Spleen (tissue), 11 donors: ENCODE data around the gene CD302. TPM values are rescaled to one million over a fixed set of nuclear protein-coding genes. Genes with fewer than 3 reads are reported as not detected.

Experiments used
- DNase-seq: peaks from one replicate; pipeline ENCODE4 v3.0.0-alpha.2; 2020
- H3K27ac ChIP-seq, 8 donors: fragments of 200-600 bp; sonication (generic) in 7 of 8; 1 replicate in 4 of 8; 2 replicates in 4 of 8; pipeline versions ENCODE4 v1.5.0 to v1.8.0; 2016 to 2021; ENCODE audit warnings: inconsistent platforms in 4 of 8, mild to moderate bottlenecking in 4 of 8, moderate library complexity in 1 of 8
- H3K27me3 ChIP-seq, 7 donors: fragments of 200-600 bp; sonication (generic) in 6 of 7; replicated peaks in 1 of 7; 1 replicate in 4 of 7; 2 replicates in 3 of 7; pipeline versions ENCODE4 v1.5.0 to v1.8.0; 2016 to 2021; ENCODE audit warnings: inconsistent platforms in 3 of 7, mild to moderate bottlenecking in 1 of 7
- H3K36me3 ChIP-seq, 6 donors: fragments of 200-600 bp; sonication (generic) in 5 of 6; 1 replicate in 4 of 6; 2 replicates in 2 of 6; pipeline versions ENCODE4 v1.5.0 to v1.8.0; 2016 to 2021; ENCODE audit warnings: inconsistent platforms in 2 of 6
- H3K4me1 ChIP-seq, 6 donors: fragments of 200-600 bp; sonication (generic) in 5 of 6; 1 replicate in 3 of 6; 2 replicates in 3 of 6; pipeline versions ENCODE4 v1.5.0 to v1.8.0; 2016 to 2021; ENCODE audit warnings: inconsistent platforms in 3 of 6
- H3K4me3 ChIP-seq, 8 donors: fragments of 200-600 bp; sonication (generic) in 7 of 8; 1 replicate in 4 of 8; 2 replicates in 4 of 8; pipeline versions ENCODE4 v1.5.0 to v1.8.0; 2016 to 2021; ENCODE audit warnings: inconsistent platforms in 4 of 8, mild to moderate bottlenecking in 4 of 8, moderate library complexity in 2 of 8
- H3K9me3 ChIP-seq, 8 donors: fragments of 200-600 bp; sonication (generic) in 7 of 8; 1 replicate in 4 of 8; 2 replicates in 4 of 8; pipeline versions ENCODE4 v1.5.0 to v1.8.0; 2016 to 2021; ENCODE audit warnings: inconsistent platforms in 4 of 8
- POLR2A ChIP-seq, 3 donors: fragments of 450-650 bp; IDR thresholded peaks; one replicate each; pipeline ENCODE4 v1.5.1; 2017; ENCODE audit warnings: antibody characterized with exemption in 3 of 3, mild to moderate bottlenecking in 1 of 3
- POLR2AphosphoS5 ChIP-seq, 3 donors: sonication (generic); formaldehyde crosslinking; IDR thresholded peaks; one replicate each; pipeline ENCODE4 v1.5.1; 2017; ENCODE audit warnings: antibody characterized with exemption in 3 of 3
- WGBS, 5 donors: extraction: QIAGEN DNeasy Blood & Tissue Kit in 3 of 5; methylation state at CpG; one replicate each; pipeline versions ENCODE4 v1.1.5 to v1.1.7; 2013 to 2018; 5-methylcytosine and 5-hydroxymethylcytosine counted together
- intact Hi-C: fragments of 100-400 bp; cut with DNase I; formaldehyde crosslinking; loops from one replicate; pipeline ENCODE4 v1.15.0; 2023; ENCODE audit warnings: low total_unique reads
- polyA plus RNA-seq, 3 donors: library from polyadenylated mRNA; stranded (reverse); fragments of 200-250 nt; gene quantifications; one replicate each; pipeline ENCODE4 v1.2.1, GENCODE V29; 2013
- total RNA-seq, 7 donors: library from RNA; depleted of rRNA in 3 of 7; stranded (reverse); fragments of >200 nt in 3 of 7; fragmentation: NEBNext Ultra II Directional in 4 of 7; extraction: Animal tissue kit (Norgen Biotek cat#: 25700) in 4 of 7; gene quantifications; one replicate each; pipeline versions ENCODE4 v1.1.0 to v1.2.1, GENCODE V29; 2016 to 2021
- TF ChIP-seq, protein P1 (sequence below), 11 experiments: fragments of 200-600 bp in 7 of 11; fragments of 450-650 bp in 4 of 11; sonication (generic) in 4 of 11; IDR thresholded peaks in 8 of 11; conservative IDR thresholded peaks in 3 of 11; 1 replicate in 7 of 11; 2 replicates in 4 of 11; pipeline versions ENCODE4 v1.4.0 to v1.8.0; 2016 to 2021; ENCODE audit warnings: antibody characterized with exemption in 11 of 11, inconsistent platforms in 4 of 11, mild to moderate bottlenecking in 1 of 11
- donor health status: healthy with polysubstance abuse.
- donor health status: DM: no; HTN: no; CAD: no; lungs with moderate emphysema.
- donor health status: DM: no; HTN: no; CAD: no.
- donor health status: Bipolar disorder and iron deficiency.
- donor health status: healthy.
- donor health status: DM: no; HTN: no; CAD: no.
- donor health status: DM: yes; HTN: yes; CAD: no.

Gene CD302
- total and polyA plus RNA-seq, 10 donors: 8.6 to 103 (median 46.0) TPM

DNA sequence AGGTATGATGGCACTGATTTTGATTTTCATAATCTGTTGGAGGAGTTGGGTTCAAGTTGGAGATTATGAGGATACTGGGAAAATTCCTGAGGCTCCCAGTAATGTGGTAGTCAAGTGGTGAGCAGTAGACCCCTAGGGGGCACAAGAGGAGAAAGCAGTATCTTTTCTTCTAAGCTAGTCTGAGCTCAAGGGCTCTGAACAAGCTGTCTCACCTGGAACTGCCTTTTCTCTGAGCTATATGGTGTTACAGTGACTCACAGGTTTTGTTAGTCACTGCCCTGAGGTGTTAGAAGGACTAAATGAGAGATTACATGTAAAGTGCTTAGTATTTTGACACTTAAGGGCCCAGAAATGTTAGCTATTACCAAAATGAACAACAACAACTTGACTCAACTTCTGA lies 42.2 kb downstream of the CD302 start:
- intact Hi-C loops: no loop called here
- no peak overlapping the region for H3K4me3 ChIP-seq
- peaks cover 3 to 46% (median 14%) of the 10 kb centered on the region in 6 donors for H3K4me1 ChIP-seq
- peak overlapping the region in 2 of 8 donors; percentile 29 to 84 for H3K27ac ChIP-seq
- DNase-seq: no peak
- TF ChIP-seq POLR2A (IDR thresholded peaks at IDR 0.05) (no peak), POLR2AphosphoS5 (IDR thresholded peaks at IDR 0.05) (no peak)
- TF ChIP-seq, protein P1, sequence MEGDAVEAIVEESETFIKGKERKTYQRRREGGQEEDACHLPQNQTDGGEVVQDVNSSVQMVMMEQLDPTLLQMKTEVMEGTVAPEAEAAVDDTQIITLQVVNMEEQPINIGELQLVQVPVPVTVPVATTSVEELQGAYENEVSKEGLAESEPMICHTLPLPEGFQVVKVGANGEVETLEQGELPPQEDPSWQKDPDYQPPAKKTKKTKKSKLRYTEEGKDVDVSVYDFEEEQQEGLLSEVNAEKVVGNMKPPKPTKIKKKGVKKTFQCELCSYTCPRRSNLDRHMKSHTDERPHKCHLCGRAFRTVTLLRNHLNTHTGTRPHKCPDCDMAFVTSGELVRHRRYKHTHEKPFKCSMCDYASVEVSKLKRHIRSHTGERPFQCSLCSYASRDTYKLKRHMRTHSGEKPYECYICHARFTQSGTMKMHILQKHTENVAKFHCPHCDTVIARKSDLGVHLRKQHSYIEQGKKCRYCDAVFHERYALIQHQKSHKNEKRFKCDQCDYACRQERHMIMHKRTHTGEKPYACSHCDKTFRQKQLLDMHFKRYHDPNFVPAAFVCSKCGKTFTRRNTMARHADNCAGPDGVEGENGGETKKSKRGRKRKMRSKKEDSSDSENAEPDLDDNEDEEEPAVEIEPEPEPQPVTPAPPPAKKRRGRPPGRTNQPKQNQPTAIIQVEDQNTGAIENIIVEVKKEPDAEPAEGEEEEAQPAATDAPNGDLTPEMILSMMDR (IDR thresholded peaks at IDR 0.05 in 8 of 11, conservative IDR thresholded peaks at IDR 0.05 in 3 of 11): no peak
- H3K36me3 ChIP-seq: peaks cover 0 to 100% (median 41%) of the 10 kb centered on the region in 6 donors
- no peaks in the 10 kb centered on the region for H3K9me3 ChIP-seq
- H3K27me3 ChIP-seq: no peaks in the 10 kb centered on the region

DNA sequence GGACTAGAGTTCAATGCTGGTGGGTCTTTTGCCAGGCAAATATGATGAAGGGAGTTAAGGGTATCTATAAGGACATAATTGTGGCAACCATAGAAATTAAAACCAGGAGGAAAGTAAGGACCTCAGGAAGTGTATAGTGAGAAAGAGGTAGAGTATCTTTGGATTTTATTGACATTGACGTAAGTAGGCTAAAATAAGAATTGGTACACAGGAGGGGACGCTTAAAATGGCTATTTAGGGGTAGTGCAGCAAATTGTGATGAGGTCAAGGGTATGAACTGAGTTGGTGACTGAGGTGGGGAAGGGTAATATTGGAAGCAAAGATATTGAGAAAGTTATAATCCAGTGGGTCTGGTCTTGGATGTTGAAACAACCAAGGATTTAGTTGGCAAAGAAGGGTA lies 43.0 kb downstream of the CD302 start:
- intact Hi-C loops: no loop called here
- WGBS, 5 donors: 92 to 98% (median 96%) methylated on average over 2 of the region's 2 CpGs
- H3K4me3 ChIP-seq: no peak overlapping the region
- peaks cover 0 to 100% (median 39%) of the 10 kb centered on the region in 6 donors for H3K36me3 ChIP-seq
- no peak for DNase-seq
- H3K9me3 ChIP-seq: no peaks in the 10 kb centered on the region
- no peaks in the 10 kb centered on the region for H3K27me3 ChIP-seq
- H3K27ac ChIP-seq: peak overlapping the region in 4 of 8 donors; percentile 53 to 84 (median 71)
- H3K4me1 ChIP-seq: peaks cover 3 to 54% (median 15%) of the 10 kb centered on the region in 6 donors
- TF ChIP-seq, protein P1 (IDR thresholded peaks at IDR 0.05 in 8 of 11, conservative IDR thresholded peaks at IDR 0.05 in 3 of 11): no peak
- TF ChIP-seq POLR2A (IDR thresholded peaks at IDR 0.05) (no peak), POLR2AphosphoS5 (IDR thresholded peaks at IDR 0.05) (no peak)

DNA sequence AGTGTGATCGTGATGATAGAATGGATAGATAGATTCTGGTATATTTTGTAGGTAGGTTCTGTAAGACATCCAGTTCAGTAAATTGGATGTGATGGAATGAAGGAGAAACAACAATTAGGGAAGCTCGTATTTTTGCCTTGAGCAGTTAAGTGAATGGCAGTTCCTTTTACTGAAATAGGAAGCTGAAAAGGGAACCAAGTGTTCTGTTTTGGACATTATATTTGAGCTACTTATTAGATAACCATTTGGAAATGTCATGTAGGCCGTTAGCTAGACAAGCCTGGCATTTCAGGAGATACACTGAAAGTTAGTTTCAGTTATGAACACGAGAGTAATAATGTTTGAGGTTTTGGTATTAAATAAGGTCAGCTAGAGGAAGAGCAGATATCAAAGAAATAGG lies 44.2 kb downstream of the CD302 start:
- TF ChIP-seq POLR2AphosphoS5 (IDR thresholded peaks at IDR 0.05) (no peak), POLR2A (IDR thresholded peaks at IDR 0.05) (no peak)
- TF ChIP-seq, protein P1 (IDR thresholded peaks at IDR 0.05 in 8 of 11, conservative IDR thresholded peaks at IDR 0.05 in 3 of 11): no peak
- Histone ChIP-seq H3K4me1 (peaks cover 3 to 58% (median 15%) of the 10 kb centered on the region in 6 donors), H3K4me3 (peak overlapping the region in 1 of 8 donors; percentile 8), H3K27ac (peak overlapping the region in 7 of 8 donors; percentile 26 to 84 (median 61)), H3K36me3 (peaks cover 0 to 100% (median 41%) of the 10 kb centered on the region in 6 donors), H3K27me3 (no peaks in the 10 kb centered on the region), H3K9me3 (no peaks in the 10 kb centered on the region)
- intact Hi-C loops: no loop called here
- WGBS, 5 donors: 33 to 47% (median 38%) methylated on average over 4 of the region's 4 CpGs
- DNase-seq: no peak

DNA sequence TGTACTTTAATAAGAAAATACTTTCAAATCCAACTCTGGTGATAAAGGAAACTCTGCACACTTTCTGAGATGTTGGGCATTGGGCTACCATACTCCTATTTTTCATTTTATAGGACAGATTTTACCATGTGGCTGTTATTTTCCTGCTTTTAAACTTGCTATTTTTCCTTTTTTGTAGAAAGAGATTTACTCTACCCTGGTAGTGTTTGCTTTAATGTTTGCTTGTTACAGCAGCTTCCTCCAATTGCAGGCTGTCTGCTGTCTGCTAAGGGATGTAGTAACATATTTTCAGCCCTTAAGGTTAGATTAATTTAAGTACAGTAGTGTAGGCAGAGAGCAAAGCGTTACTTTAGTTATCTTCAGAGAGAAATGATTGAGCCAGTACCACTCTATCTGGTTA lies 47.1 kb downstream of the CD302 start:
- intact Hi-C loops: no loop called here
- TF ChIP-seq POLR2A (IDR thresholded peaks at IDR 0.05) (no peak), POLR2AphosphoS5 (IDR thresholded peaks at IDR 0.05) (no peak)
- TF ChIP-seq, protein P1 (IDR thresholded peaks at IDR 0.05 in 8 of 11, conservative IDR thresholded peaks at IDR 0.05 in 3 of 11): no peak
- peaks cover 3 to 55% (median 13%) of the 10 kb centered on the region in 6 donors for H3K4me1 ChIP-seq
- H3K27me3 ChIP-seq: no peaks in the 10 kb centered on the region
- H3K4me3 ChIP-seq: no peak overlapping the region
- peaks cover 3 to 100% (median 54%) of the 10 kb centered on the region in 6 donors for H3K36me3 ChIP-seq
- 91 to 100% (median 94%) methylated on average over 1 of the region's 1 CpG for WGBS, 5 donors
- no peak for DNase-seq
- no peaks in the 10 kb centered on the region for H3K9me3 ChIP-seq
- peak overlapping the region in 2 of 8 donors; percentile 4 to 7 for H3K27ac ChIP-seq
